H54 (cell line): ENCODE results near the gene MMUT.
"Not testable (repeated sequence)": the region's sequence is repeated elsewhere in the genome, so short reads cannot be mapped to it uniquely, and the experiment has no call there.

ENCODE experiments used
- DNase-seq: peaks from one replicate; pipeline ENCODE4 v3.0.0; 2011; ENCODE audit warnings: low spot score, mixed read lengths; ENCODE audit not compliant: insufficient read length
- FAIRE-seq: peaks from 3 replicates; lab custom pipeline; 2011; peaks lifted over from hg19 to GRCh38; lab: Jason Lieb, UNC
- POLR2A ChIP-seq: IDR thresholded peaks from 2 replicates; pipeline ENCODE4 v1.6.1; 2011; ENCODE audit warnings: low read depth, mild to moderate bottlenecking, low read length

MMUT gene

GRCh38 chr6:49462599-49462926 lies 490 bp downstream of the MMUT start:
- no peak for TF ChIP-seq POLR2A
- DNase-seq (no peak), FAIRE-seq (peak; percentile 20)

- no peak for TF ChIP-seq POLR2A
- DNase-seq: no peak
- FAIRE-seq: no peak
Measured at GRCh38 chr6:49462071-49462470, 982 bp downstream of the MMUT start.

DNA sequence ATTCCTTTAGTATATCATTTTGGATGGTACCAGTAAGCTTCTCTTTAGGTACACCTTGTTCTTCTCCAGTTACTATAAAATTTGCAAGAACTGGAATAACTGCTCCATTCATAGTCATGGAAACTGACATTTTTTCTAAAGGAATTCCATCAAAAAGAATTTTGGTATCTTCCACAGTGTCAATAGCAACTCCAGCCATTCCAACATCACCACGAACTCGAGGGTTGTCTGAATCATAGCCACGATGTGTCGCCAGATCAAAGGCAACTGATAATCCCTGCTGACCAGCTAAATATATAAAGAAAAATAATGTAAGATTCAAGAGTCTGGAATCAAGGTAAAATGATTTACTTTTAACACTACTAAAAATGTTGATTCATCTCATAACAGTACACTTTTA lies 5.3 kb downstream of the MMUT start:
- DNase-seq: no peak
- TF ChIP-seq POLR2A: no peak
- FAIRE-seq: peak; percentile 11

DNA sequence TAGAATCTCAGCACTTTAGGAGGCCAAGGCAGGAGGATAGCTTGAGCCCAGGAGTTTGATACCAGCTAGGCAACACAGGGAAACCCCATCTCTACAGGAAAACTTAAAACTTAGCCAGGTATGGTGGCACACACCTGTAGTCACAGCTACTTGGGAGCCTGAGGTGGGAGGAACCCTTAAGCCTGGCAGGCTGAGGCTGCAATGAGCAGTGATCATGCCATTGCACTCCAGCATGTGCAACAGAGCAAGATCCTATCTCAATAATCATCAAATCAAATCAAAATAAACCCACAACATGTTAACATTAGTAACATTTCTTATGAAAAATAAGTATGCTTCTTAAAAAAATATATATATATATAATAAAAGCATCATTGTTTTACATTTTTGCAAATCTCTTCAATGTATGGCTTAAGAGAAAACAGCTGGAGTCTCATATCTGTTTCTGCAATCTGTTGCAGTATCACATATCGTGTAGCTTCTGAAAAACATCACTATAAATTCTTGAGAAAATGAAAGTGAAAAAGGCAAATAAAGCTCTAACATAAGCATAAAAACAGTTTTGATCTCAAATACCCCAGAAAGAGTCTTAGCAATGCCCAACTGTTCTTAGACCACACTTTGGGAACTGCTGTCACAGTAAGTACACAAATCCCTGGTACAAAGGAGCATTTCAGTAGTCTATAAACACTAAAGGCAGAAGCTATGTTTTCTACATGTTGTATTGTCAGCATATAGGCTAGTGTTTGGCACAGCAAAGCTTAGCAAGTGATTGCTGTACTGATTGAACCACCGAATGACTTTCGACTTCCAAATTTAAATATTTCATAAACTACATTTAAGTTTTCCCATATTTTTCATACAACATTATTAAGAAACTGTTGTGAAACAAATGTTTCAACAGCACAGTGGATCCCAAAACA lies 8.0 kb downstream of the MMUT start:
- no peak for TF ChIP-seq POLR2A
- peak; percentile 64 for FAIRE-seq
- no peak for DNase-seq

DNA sequence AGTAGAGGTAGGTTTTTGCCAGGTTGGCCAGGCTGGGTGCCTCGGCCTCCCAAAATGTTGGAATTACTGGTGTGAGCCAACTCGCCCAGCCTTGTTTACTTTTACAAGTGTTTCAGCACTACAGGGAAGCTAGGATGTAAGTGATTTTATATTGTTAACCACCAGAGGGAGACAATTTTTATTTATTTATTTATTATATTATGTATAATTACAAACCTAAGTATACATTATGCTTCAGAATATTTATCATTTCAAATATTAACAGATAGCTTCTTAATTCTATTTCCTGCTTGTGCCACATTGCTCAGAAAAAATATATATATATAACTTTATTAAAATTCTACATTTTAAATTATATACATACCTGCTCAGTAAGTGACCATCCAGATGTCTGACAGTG lies 9.8 kb downstream of the MMUT start:
- TF ChIP-seq POLR2A: no peak
- no peak for FAIRE-seq
- DNase-seq: no peak

GRCh38 chr6:49430866-49431265 lies 32.2 kb downstream of the MMUT start:
- DNase-seq (no peak), FAIRE-seq (peak; percentile 67)
- no peak for TF ChIP-seq POLR2A

DNA sequence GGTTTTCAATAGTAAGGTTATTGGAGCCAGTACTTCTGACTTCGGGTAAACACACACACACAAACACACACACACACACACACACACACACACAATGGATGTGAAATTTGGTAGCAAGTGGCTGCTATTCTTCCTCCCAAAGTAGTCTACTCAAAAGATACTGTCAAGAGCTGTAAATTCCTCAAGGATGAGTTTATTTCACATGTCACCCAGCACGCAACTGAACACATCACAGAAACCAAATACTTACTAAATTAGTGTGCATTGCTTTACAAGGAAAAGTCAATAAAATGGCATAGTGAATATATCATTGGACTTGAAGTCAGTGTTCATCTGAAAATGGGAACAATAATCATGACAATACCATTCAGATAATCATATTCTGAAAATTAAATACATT lies 32.9 kb downstream of the MMUT start:
- DNase-seq (peak; percentile 1), FAIRE-seq (peak; percentile 78)
- no peak for TF ChIP-seq POLR2A

DNA sequence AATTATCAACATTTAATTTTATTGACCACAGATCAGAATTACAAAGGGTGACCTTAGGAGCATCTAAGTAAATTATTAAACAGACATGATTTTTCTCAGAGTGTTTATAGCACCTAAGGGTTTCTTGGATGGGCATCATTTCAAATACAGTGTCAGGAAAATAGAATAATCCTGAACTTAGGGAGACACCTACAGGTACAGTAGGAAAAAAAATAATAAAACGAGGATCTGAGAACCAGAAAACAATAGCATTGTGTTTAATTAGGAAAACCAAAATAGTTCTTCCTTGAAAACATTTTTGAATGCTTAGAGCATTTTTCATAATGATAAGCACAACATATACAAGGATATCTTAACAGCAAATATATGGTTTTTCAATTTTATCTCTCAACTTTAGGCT lies 39.2 kb downstream of the MMUT start:
- no peak for TF ChIP-seq POLR2A
- FAIRE-seq (peak; percentile 69), DNase-seq (no peak)

DNA sequence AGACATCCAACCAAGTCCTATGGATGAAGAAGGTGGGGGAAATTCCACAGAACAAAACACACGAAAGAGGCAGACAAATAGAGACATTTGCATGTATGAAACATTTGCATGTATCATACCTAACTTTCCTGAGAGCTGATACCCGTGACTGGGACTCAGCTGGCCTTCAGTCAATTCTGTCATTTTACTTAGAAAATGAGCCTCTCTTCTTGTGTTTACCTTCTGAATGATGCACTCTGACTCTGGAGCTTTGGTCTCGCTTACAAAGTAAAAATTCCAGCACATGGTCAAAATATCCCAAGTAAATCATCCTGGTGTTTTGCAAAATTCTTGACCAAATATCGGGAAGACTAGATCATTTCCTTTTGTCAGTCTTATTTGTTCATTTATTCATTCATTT lies 46.9 kb downstream of the MMUT start:
- DNase-seq (no peak), FAIRE-seq (peak; percentile 70)
- no peak for TF ChIP-seq POLR2A

GRCh38 chr6:49415358-49415757 lies 47.7 kb downstream of the MMUT start:
- DNase-seq: no peak
- no peak for FAIRE-seq
- TF ChIP-seq POLR2A: no peak

DNA sequence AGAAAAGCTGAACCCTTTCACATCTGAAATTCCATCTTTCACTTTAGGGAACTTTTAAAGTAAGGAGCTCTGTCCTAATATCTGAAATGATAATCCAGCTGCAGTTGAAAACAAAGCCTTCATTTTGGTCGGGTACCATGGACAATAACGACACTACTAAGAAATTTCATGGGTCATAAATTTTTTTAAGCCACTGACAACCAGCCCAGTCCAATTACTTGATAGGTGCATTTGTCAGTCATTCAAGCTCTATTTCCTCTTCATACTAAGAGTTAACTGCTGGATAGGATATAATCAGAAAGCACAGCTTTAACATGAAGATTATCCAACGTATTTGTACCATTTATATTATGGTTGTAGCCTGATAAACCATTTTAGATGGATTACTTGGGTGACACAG lies 52.5 kb downstream of the MMUT start:
- no peak for FAIRE-seq

DNA sequence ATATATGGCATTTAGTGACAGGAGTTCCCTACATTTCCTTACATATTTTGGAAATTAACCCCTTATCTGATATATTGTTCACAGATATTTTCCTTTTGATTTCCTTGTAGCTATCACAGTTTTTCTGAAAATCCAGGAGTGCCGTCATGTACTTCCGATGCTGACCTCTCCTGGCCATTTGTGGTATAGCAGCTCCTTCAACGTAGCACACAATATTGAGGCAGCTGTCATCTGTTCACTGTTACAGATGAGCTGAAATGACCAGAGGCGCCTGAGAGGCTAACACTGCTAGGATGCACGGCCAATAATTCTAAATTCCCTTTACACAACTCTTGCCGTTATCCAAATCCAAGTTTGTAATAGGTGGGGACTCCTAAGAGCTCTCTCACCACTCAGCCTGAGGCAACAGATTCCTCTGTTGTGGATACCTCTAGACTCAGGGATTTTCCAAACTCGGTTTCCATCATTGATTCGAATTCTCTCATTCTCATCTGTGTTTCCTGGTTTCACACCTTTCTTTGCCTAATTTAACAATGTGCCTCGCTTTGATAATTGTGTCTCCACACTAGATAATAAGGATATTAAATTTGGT lies 53.0 kb downstream of the MMUT start:
- FAIRE-seq: peak; percentile 98
- no peak for TF ChIP-seq POLR2A
- peak; percentile 20 for DNase-seq

More for the DNA sequence above, 52.5 kb downstream of the MMUT start:
- DNase-seq: no peak
- TF ChIP-seq POLR2A: no peak

DNA sequence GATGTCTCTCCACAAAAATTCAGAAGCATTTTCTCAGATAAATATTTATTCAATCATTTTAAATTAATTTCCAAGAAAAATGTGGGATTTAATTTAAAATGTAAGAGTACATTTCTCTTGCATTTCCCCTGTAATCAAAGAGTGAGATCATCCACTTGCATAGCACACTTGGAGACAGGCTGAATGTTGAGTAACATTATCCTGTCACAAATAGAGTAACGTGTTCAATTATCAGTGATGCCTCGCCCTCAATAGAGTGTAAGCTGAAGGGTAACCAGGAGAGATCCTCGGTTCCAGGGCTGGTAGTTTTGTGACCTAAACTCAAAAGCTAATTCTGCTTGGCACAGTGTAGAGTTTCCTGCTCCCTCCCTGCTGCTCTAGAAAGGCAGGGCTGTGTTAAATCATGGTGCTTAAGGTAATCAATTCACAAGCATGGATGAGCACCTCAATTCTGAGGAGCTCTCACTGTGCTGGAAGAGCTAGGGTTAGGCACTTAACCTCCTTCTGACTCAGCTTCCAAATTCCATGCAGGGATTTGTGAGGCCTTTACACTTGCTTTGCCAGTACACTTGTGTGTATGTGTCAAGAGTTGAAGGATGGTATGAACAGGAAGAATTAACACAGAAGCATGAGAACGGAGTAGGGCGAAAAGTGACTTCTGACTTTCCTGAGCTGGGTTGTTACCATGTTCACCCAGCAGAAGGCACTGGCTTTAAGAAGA lies 56.6 kb downstream of the MMUT start:
- DNase-seq (no peak), FAIRE-seq (peak; percentile 57)
- TF ChIP-seq POLR2A: no peak

DNA sequence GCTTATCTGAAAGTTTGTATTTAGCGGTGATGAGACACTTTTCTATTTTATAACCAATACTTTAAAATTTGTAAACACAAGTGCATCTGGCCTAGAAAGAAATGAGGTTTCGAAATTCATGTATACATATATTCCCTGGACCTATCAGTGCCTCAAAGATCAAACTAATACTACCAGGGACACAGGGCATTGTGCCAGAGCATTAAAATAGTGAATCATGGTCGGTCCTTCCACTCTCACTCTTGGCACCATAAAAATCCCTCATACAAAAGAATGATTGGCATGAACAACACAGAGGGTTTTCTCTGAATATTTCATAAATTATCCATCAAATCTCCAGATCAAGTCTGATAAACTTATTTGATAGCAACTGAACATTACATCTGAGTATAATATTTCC lies 62.0 kb downstream of the MMUT start:
- no peak for DNase-seq
- peak; percentile 33 for FAIRE-seq

DNA sequence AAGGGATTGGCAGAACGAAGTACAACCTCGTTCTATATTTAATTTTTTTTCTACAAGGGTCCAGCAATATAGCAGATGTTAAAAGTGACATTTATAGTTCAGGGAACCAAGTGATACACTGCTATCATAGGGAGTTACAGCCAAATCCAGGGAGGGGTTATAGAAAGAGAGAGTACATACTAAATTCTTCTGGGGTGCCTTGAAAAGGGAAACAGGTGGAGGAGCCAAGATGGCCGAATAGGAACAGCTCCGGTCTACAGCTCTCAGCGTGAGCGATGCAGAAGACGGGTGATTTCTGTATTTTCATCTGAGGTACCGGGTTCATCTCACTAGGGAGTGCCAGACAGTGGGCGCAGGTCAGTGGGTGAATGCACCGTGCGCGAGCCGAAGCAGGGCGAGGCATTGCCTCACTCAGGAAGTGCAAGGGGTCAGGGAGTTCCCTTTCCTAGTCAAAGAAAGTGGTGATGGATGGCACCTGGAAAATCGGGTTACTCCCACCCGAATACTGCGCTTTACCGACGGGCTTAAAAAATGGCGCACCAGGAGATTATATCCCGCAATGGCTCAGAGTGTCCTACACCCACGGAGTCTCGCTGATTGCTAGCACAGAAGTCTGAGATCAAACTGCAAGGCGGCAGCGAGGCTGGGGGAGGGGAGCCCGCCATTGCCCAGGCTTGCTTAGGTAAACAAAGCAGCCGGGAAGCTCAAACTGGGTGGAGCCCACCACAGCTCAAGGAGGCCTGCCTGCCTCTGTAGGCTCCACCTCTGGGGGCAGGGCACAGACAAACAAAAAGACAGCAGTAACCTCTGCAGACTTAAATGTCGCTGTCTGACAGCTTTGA lies 76.2 kb downstream of the MMUT start:
- not testable (repeated sequence) for DNase-seq, FAIRE-seq

More for the DNA sequence above, 62.0 kb downstream of the MMUT start:
- TF ChIP-seq POLR2A: no peak
